Progenitor cell of endocrine pancreas (in vitro differentiated cells): ENCODE results near the gene RRP15. TPM values are rescaled to one million over a fixed set of nuclear protein-coding genes. Genes with fewer than 3 reads are reported as not detected.

Experiments used
- DNase-seq: peaks from one replicate; pipeline ENCODE4 v3.0.0; 2021; ENCODE audit warnings: low spot score; ENCODE audit not compliant: unreplicated experiment
- H3K27ac Mint-ChIP-seq: 2 replicates; pipeline ENCODE4 v1.8.0; 2021; ENCODE audit warnings: mild to moderate bottlenecking, moderate library complexity, mixed read lengths
- H3K27me3 Mint-ChIP-seq: 2 replicates; pipeline ENCODE4 v1.8.0; 2021; ENCODE audit warnings: mixed read lengths
- H3K36me3 Mint-ChIP-seq: 2 replicates; pipeline ENCODE4 v1.8.0; 2022; ENCODE audit warnings: mixed read lengths; ENCODE audit not compliant: insufficient read depth
- H3K4me1 Mint-ChIP-seq: 2 replicates; pipeline ENCODE4 v1.8.0; 2021; ENCODE audit warnings: low read depth, mixed read lengths
- H3K4me3 Mint-ChIP-seq: 2 replicates; pipeline ENCODE4 v1.8.0; 2021; ENCODE audit warnings: low read depth, mild to moderate bottlenecking, moderate library complexity, mixed read lengths
- H3K9me3 Mint-ChIP-seq: 2 replicates; pipeline ENCODE4 v1.8.0; 2021; ENCODE audit warnings: low read depth, mixed read lengths
- total RNA-seq: library from RNA; stranded (reverse); gene quantifications from 2 replicates; pipeline ENCODE4 v1.2.1, GENCODE V29; 2021
- TF ChIP-seq, protein P1 (sequence below): fragments of 200-600 bp; sonication (generic); IDR thresholded peaks from one replicate; pipeline ENCODE4 v1.5.0; 2021; ENCODE audit warnings: antibody characterized with exemption, mild to moderate bottlenecking; ENCODE audit not compliant: unreplicated experiment

Gene RRP15
- total RNA-seq, 1 donor from 2014 or later: 24.6 TPM

DNA sequence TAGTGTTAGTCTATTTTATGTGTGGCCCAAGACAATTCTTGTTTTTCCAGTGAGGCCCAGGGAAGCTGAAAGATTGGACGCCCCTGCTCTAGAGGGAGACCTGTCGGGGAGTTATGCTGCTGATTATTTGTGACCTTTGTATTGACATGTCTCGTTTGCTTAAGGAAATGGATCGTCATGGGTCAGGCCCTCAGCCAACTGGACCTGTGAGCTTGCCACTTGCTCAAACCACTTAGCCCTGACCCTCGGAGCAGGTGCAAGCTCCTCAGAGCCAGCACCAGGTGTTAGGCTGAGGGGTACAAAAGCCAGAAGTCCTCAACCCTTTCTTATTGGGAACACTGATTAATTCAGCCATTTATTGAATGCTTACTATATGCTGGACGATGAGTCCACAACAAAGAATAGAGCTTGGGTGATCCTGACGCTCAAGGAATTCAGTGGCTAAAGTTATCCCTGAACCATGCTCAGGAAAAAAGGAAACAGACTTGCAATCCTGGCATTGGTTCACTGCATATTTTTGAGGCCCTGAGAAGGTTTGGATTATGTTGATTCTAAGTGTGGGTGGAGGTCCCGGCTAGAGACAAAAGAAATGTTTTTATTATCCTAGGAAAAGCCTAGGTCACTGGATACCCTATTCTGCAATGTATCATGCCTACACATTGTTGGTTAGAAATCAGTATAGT lies 79.1 kb downstream of the RRP15 start:
- Mint-ChIP-seq H3K4me3 (no peak overlapping the region), H3K27me3 (no peaks in the 10 kb centered on the region), H3K27ac (peak overlapping the region; percentile 92), H3K4me1 (peaks cover 52% of the 10 kb centered on the region), H3K36me3 (peaks cover 4% of the 10 kb centered on the region), H3K9me3 (peaks cover 4% of the 10 kb centered on the region)
- TF ChIP-seq, protein P1, sequence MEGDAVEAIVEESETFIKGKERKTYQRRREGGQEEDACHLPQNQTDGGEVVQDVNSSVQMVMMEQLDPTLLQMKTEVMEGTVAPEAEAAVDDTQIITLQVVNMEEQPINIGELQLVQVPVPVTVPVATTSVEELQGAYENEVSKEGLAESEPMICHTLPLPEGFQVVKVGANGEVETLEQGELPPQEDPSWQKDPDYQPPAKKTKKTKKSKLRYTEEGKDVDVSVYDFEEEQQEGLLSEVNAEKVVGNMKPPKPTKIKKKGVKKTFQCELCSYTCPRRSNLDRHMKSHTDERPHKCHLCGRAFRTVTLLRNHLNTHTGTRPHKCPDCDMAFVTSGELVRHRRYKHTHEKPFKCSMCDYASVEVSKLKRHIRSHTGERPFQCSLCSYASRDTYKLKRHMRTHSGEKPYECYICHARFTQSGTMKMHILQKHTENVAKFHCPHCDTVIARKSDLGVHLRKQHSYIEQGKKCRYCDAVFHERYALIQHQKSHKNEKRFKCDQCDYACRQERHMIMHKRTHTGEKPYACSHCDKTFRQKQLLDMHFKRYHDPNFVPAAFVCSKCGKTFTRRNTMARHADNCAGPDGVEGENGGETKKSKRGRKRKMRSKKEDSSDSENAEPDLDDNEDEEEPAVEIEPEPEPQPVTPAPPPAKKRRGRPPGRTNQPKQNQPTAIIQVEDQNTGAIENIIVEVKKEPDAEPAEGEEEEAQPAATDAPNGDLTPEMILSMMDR: no peak
- no peak for DNase-seq

DNA sequence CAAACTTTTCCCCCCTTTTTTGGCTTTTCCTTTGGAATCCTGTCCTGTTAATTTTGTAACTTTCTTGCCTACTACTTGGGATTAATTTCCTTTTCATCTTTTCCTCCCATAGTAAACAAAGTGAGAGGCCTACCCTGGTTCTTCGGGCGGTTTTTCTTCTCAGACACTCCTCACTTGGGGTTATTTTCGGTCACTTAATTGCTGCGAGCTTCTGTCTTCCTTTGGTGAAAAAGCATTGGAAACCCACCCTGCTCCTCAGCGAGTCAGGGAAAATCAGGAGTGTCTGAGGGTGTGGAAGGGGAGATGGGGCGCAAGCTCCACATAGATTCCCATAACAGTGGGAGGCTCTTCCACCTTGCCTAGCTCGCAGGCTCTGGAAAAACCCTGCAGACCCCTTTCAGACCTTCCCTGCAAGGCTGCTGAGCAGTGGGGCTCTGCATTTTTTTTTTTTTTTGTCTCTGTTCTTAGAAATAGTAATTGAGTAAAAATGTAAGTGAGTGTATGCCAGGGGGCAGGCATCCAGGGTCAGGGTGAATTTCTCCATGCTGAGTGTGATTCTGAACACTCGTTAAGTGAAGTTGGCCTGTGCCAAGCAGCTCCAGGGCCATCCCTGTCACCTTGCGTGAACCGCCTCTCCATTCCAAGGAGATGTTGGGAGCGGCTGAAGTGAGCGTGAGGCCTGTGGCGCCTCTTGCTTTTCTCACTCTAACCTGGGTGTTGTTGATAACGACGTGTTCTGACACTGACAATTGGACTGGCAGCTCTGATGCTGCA lies 80.3 kb downstream of the RRP15 start:
- no peaks in the 10 kb centered on the region for H3K27me3 Mint-ChIP-seq
- H3K4me1 Mint-ChIP-seq: peaks cover 48% of the 10 kb centered on the region
- no peak overlapping the region for H3K4me3 Mint-ChIP-seq
- H3K36me3 Mint-ChIP-seq: peaks cover 11% of the 10 kb centered on the region
- DNase-seq: no peak
- H3K27ac Mint-ChIP-seq: peak overlapping the region; percentile 92
- peaks cover 4% of the 10 kb centered on the region for H3K9me3 Mint-ChIP-seq
- TF ChIP-seq, protein P1: no peak

- Mint-ChIP-seq H3K27me3 (no peaks in the 10 kb centered on the region), H3K4me3 (no peak overlapping the region), H3K27ac (peak overlapping the region; percentile 97), H3K9me3 (peaks cover 4% of the 10 kb centered on the region), H3K4me1 (peaks cover 48% of the 10 kb centered on the region), H3K36me3 (peaks cover 11% of the 10 kb centered on the region)
- no peak for DNase-seq
- TF ChIP-seq, protein P1: no peak
These were observed 81.4 kb downstream of the RRP15 start for GRCh38 chr1:218366322-218367052.

GRCh38 chr1:218367118-218367517 lies 82.0 kb downstream of the RRP15 start:
- peaks cover 4% of the 10 kb centered on the region for H3K9me3 Mint-ChIP-seq
- H3K27me3 Mint-ChIP-seq: no peaks in the 10 kb centered on the region
- H3K4me3 Mint-ChIP-seq: peak overlapping the region; percentile 31
- DNase-seq: no peak
- H3K36me3 Mint-ChIP-seq: peaks cover 11% of the 10 kb centered on the region
- H3K27ac Mint-ChIP-seq: peak overlapping the region; percentile 97
- TF ChIP-seq, protein P1: no peak
- peaks cover 53% of the 10 kb centered on the region for H3K4me1 Mint-ChIP-seq

DNA sequence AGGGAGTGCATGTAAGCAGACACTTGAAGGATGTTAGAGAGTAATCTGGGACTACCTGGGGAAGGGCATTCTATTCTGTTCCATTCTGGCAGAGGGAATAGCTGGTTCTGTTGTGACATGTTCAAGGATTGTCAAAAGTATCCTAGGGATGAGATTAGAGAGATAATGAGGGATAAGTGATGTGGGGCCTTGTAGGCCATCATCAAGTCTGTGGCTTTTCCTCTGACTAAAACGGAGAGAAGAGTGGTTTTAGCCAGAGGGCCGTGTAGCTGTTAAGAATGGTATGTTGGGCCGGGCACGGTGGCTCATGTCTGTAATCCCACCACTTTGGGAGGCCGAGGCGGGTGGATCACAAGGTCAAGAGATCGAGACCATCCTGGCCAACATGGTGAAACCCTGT lies 83.6 kb downstream of the RRP15 start:
- H3K9me3 Mint-ChIP-seq: peaks cover 4% of the 10 kb centered on the region
- H3K27me3 Mint-ChIP-seq: no peaks in the 10 kb centered on the region
- peaks cover 53% of the 10 kb centered on the region for H3K4me1 Mint-ChIP-seq
- peak overlapping the region; percentile 66 for H3K27ac Mint-ChIP-seq
- DNase-seq: no peak
- TF ChIP-seq, protein P1: no peak
- no peak overlapping the region for H3K4me3 Mint-ChIP-seq
- peaks cover 11% of the 10 kb centered on the region for H3K36me3 Mint-ChIP-seq
